IMR-90 (cell line): ENCODE data around the gene GPC6. TPM values are rescaled to one million over a fixed set of nuclear protein-coding genes. Genes with fewer than 3 reads are reported as not detected.

Experiments used
- ATAC-seq: fragments of 200-7000 bp; cut with Tn5 transposase; 2 replicates; pipeline ENCODE4 v1.9.1; 2020; ENCODE audit warnings: low read depth, mild to moderate bottlenecking, moderate library complexity
- BruUV-seq: library from RNA; stranded (reverse); fragments of 400-500 nt; replicated peaks from 2 replicates; lab custom pipeline; 2021; lab: Mats Ljungman, UMichigan
- CTCF ChIA-PET: fragments of 300-600 bp; formaldehyde crosslinking; extraction: SDS; loops from one replicate; lab custom pipeline; 2021; ENCODE audit warnings: antibody characterized with exemption; lab: Yijun Ruan, JAX
- POLR2A ChIA-PET: fragments of 300-600 bp; sonication (Branson Sonifier 250); formaldehyde crosslinking; loops from one replicate; lab custom pipeline; 2022; ENCODE audit warnings: antibody characterized with exemption; ENCODE audit not compliant: unreplicated experiment; lab: Charles Lee
- DNase-seq: peaks from one replicate; pipeline ENCODE4 v3.0.0; 2013
- H2AFZ ChIP-seq: replicated peaks from 2 replicates; pipeline ENCODE3; 2013; ENCODE audit warnings: low read length, mild to moderate bottlenecking; ENCODE audit not compliant: poor library complexity
- H2AK5ac ChIP-seq: 2 replicates; pipeline ENCODE4 v1.6.1; 2013; ENCODE audit warnings: low read depth, low read length, inconsistent platforms
- H2AK9ac ChIP-seq: replicated peaks from 2 replicates; pipeline ENCODE3; 2013; ENCODE audit warnings: mild to moderate bottlenecking, low read depth, low read length, moderate library complexity; ENCODE audit not compliant: poor library complexity
- H2BK120ac ChIP-seq: 2 replicates; pipeline ENCODE4 v1.6.1; 2013; ENCODE audit warnings: low read depth, low read length, inconsistent platforms
- H2BK15ac ChIP-seq: 3 replicates; pipeline ENCODE4 v1.6.1; 2013; ENCODE audit warnings: low read depth, low read length, inconsistent platforms
- H2BK20ac ChIP-seq: 2 replicates; pipeline ENCODE4 v1.6.1; 2013; ENCODE audit warnings: low read depth, mild to moderate bottlenecking, inconsistent platforms, low read length, moderate library complexity
- H2BK5ac ChIP-seq: 2 replicates; pipeline ENCODE4 v1.6.1; 2013; ENCODE audit warnings: mild to moderate bottlenecking, low read depth, low read length, inconsistent platforms; ENCODE audit not compliant: poor library complexity, severe bottlenecking
- H3K14ac ChIP-seq: replicated peaks from 2 replicates; pipeline ENCODE4 v1.6.1; 2013; ENCODE audit warnings: low read depth, low read length, inconsistent platforms
- H3K18ac ChIP-seq: 2 replicates; pipeline ENCODE4 v1.6.1; 2013; ENCODE audit warnings: low read depth, low read length, control low read depth
- H3K23ac ChIP-seq: 2 replicates; pipeline ENCODE4 v1.6.1; 2013; ENCODE audit warnings: low read depth, low read length, inconsistent platforms
- H3K27ac ChIP-seq: 2 replicates; pipeline ENCODE4 v1.5.1; 2013; ENCODE audit warnings: mild to moderate bottlenecking, control low read depth, low read length; ENCODE audit not compliant: insufficient read depth
- H3K27me3 ChIP-seq: 2 replicates; pipeline ENCODE4 v1.6.1; 2013; ENCODE audit warnings: low read length; ENCODE audit not compliant: control insufficient read depth, insufficient read depth
- H3K36me3 ChIP-seq: 2 replicates; pipeline ENCODE4 v1.6.1; 2013; ENCODE audit warnings: low read length, mixed read lengths; ENCODE audit not compliant: control insufficient read depth, insufficient read depth
- H3K4ac ChIP-seq: 2 replicates; pipeline ENCODE4 v1.6.1; 2013; ENCODE audit warnings: low read depth, low read length, inconsistent platforms
- H3K4me1 ChIP-seq: 2 replicates; pipeline ENCODE4 v1.6.1; 2013; ENCODE audit warnings: low read length, mixed read lengths; ENCODE audit not compliant: control insufficient read depth, insufficient read depth
- H3K4me2 ChIP-seq: 2 replicates; pipeline ENCODE4 v1.6.1; 2013; ENCODE audit warnings: low read depth, mild to moderate bottlenecking, control low read depth, low read length, moderate library complexity
- H3K4me3 ChIP-seq: 2 replicates; pipeline ENCODE4 v1.5.1; 2013; ENCODE audit warnings: low read depth, mild to moderate bottlenecking, control low read depth, low read length, moderate library complexity; ENCODE audit not compliant: insufficient read depth
- H3K56ac ChIP-seq: 2 replicates; pipeline ENCODE4 v1.6.1; 2013; ENCODE audit warnings: low read length, inconsistent platforms; ENCODE audit not compliant: insufficient read depth; ENCODE audit errors: extremely low read depth
- H3K79me1 ChIP-seq, 2 experiments: 2 replicates each; pipeline ENCODE4 v1.6.1; 2013; ENCODE audit warnings: low read length in 2 of 2, inconsistent platforms in 1 of 2, low read depth in 1 of 2
- H3K9ac ChIP-seq: 2 replicates; pipeline ENCODE4 v1.6.1; 2013; ENCODE audit warnings: low read depth, low read length, control low read depth
- H3K9me1 ChIP-seq: 2 replicates; pipeline ENCODE4 v1.6.1; 2013; ENCODE audit warnings: low read length, inconsistent platforms; ENCODE audit not compliant: insufficient read depth
- H3K9me3 ChIP-seq: 2 replicates; pipeline ENCODE4 v1.6.1; 2013; ENCODE audit warnings: low read length; ENCODE audit not compliant: control insufficient read depth, insufficient read depth
- H4K20me1 ChIP-seq: 2 replicates; pipeline ENCODE4 v1.6.1; 2013; ENCODE audit warnings: low read length, inconsistent platforms; ENCODE audit not compliant: insufficient read depth
- H4K5ac ChIP-seq: 2 replicates; pipeline ENCODE4 v1.6.1; 2013; ENCODE audit warnings: mild to moderate bottlenecking, low read depth, low read length, control low read depth
- H4K8ac ChIP-seq, 2 experiments: 2 replicates each; pipeline ENCODE4 v1.6.1; 2013; ENCODE audit warnings: low read depth in 2 of 2, low read length in 2 of 2, control low read depth in 1 of 2, inconsistent platforms in 1 of 2
- H4K91ac ChIP-seq: 2 replicates; pipeline ENCODE4 v1.6.1; 2013; ENCODE audit warnings: low read depth, low read length, inconsistent platforms; ENCODE audit not compliant: insufficient read depth
- BHLHE40 ChIP-seq: fragments of 150-350 bp; IDR thresholded peaks from 2 replicates; pipeline ENCODE4 v1.6.1; 2016; ENCODE audit warnings: mild to moderate bottlenecking, low read depth, low read length
- CHD1 ChIP-seq: IDR thresholded peaks from 2 replicates; pipeline ENCODE4 v1.6.1; 2012; ENCODE audit warnings: low read depth, low read length, improper control_type of control experiment
- CTCF ChIP-seq: conservative IDR thresholded peaks from 2 replicates; pipeline ENCODE4 v1.5.1; 2012; ENCODE audit warnings: mild to moderate bottlenecking, low read depth, low read length, improper control_type of control experiment
- FOS ChIP-seq: fragments of 150-350 bp; IDR thresholded peaks from 2 replicates; pipeline ENCODE4 v1.6.1; 2016; ENCODE audit warnings: low read depth, low read length
- MXI1 ChIP-seq: IDR thresholded peaks from 2 replicates; pipeline ENCODE4 v1.6.1; 2012; ENCODE audit warnings: low read depth, mild to moderate bottlenecking, low read length, moderate library complexity, borderline replicate concordance
- RCOR1 ChIP-seq: IDR thresholded peaks from 2 replicates; pipeline ENCODE4 v1.6.1; 2012; ENCODE audit warnings: mild to moderate bottlenecking, low read length, improper control_type of control experiment; ENCODE audit not compliant: insufficient replicate concordance
- SMC3 ChIP-seq: fragments of 150-350 bp; IDR thresholded peaks from 2 replicates; pipeline ENCODE4 v1.6.1; 2016; ENCODE audit warnings: low read depth, mild to moderate bottlenecking, antibody characterized with exemption, low read length, moderate library complexity
- USF2 ChIP-seq: fragments of 150-350 bp; IDR thresholded peaks from 2 replicates; pipeline ENCODE4 v1.6.1; 2017; ENCODE audit warnings: mild to moderate bottlenecking, antibody characterized with exemption, low read length, low read depth
- WGBS, 2 experiments: methylation state at CpG; one replicate each; pipeline versions ENCODE4 v1.1.5 to v1.1.7; 2013; ENCODE audit warnings: missing lambda C conversion rate in 2 of 2; ENCODE audit not compliant: insufficient read length in 1 of 2; ENCODE audit errors: extremely low coverage in 2 of 2; 5-methylcytosine and 5-hydroxymethylcytosine counted together
- dilution Hi-C: fragments of 300-500 bp; cut with HindIII; formaldehyde crosslinking; loops from one replicate; pipeline ENCODE4 v1.14.3; 2018; ENCODE audit warnings: low sequenced_read_pairs; ENCODE audit not compliant: unreplicated experiment
- in situ Hi-C: fragments of 300-500 bp; cut with MboI; formaldehyde crosslinking; loops from 3 replicates; pipeline ENCODE4 v1.14.3; 2019; ENCODE audit warnings: low sequenced_read_pairs, inconsistent platforms, mixed read lengths
- intact Hi-C: fragments of 100-400 bp; cut with micrococcal nuclease; formaldehyde crosslinking; loops from 2 replicates; pipeline ENCODE4 v1.10.0; 2022
- polyA plus RNA-seq, 3 experiments: library from polyadenylated mRNA; depleted of rRNA; stranded (reverse); fragments of >200 nt; gene quantifications; 2 replicates each; pipeline ENCODE4 v1.2.3, GENCODE V29; 2012; ENCODE audit warnings: low replicate concordance in 1 of 3
- total RNA-seq: library from RNA; depleted of rRNA; stranded (reverse); fragments of >200 nt; gene quantifications from 2 replicates; pipeline ENCODE4 v1.2.3, GENCODE V29; 2012
- TF ChIP-seq, protein P1 (sequence below): fragments of 150-350 bp; IDR thresholded peaks from 2 replicates; pipeline ENCODE4 v1.6.1; 2016; ENCODE audit warnings: low read depth, mild to moderate bottlenecking, low read length, moderate library complexity, borderline replicate concordance

GPC6 gene
- total and polyA plus RNA-seq, 2 of the 4 experiments (the other 2 are of a cell fraction): 14.9 to 39.4 TPM

DNA sequence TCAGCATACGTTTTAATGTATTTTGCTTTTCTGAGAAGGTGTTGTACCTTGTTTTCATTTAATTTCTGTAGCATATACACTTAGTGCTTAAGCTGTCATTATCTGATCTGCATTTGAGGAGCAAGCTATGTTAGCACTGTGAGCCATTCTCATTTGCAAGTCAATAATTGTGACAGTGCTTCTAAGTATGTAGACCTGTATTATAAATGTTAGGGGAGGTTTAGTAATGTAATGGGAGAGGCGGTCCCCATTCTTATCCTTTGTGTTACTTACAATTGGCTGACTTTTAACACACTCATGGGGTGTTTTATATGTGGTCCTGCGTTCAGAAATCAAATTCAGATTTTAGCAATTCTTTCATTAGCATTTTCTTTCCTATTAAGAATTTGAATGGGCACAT is 90.2 kb downstream of the GPC6 start:
- H3K27me3 ChIP-seq: no peaks in the 10 kb centered on the region

More for the DNA sequence above, 90.2 kb downstream of the GPC6 start:
- Histone ChIP-seq H3K27ac (no peak overlapping the region), H3K9me3 (no peaks in the 10 kb centered on the region), H4K5ac (no peak overlapping the region), H3K18ac (no peak overlapping the region), H4K8ac (no peak overlapping the region), H2AK9ac (no peak overlapping the region), H3K36me3 (no peaks in the 10 kb centered on the region), H2BK20ac (no peak overlapping the region), H2BK15ac (no peak overlapping the region), H2BK120ac (no peak overlapping the region), H3K4me3 (no peak overlapping the region), H3K9me1 (no peaks in the 10 kb centered on the region), H3K23ac (no peak overlapping the region), H3K9ac (no peak overlapping the region), H2AFZ (no peak overlapping the region), H4K20me1 (no peaks in the 10 kb centered on the region), H3K56ac (no peak overlapping the region), H3K79me1 (no peaks in the 10 kb centered on the region), H3K14ac (no peak overlapping the region), H2AK5ac (no peak overlapping the region), H3K4me1 (no peaks in the 10 kb centered on the region; the same call in 1 of the 2 replicates), H3K4ac (no peak overlapping the region), H3K4me2 (no peak overlapping the region), H2BK5ac (no peak overlapping the region), H4K91ac (no peak overlapping the region)
- no peak for DNase-seq
- TF ChIP-seq CTCF (no peak), SMC3 (no peak), FOS (no peak), USF2 (no peak), CHD1 (no peak), RCOR1 (no peak), BHLHE40 (no peak), MXI1 (no peak)
- TF ChIP-seq, protein P1, sequence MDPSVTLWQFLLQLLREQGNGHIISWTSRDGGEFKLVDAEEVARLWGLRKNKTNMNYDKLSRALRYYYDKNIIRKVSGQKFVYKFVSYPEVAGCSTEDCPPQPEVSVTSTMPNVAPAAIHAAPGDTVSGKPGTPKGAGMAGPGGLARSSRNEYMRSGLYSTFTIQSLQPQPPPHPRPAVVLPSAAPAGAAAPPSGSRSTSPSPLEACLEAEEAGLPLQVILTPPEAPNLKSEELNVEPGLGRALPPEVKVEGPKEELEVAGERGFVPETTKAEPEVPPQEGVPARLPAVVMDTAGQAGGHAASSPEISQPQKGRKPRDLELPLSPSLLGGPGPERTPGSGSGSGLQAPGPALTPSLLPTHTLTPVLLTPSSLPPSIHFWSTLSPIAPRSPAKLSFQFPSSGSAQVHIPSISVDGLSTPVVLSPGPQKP: no peak
- no CpG with 5 or more reads among the region's 3 CpGs for WGBS, 2 experiments
- in situ Hi-C loops (no loop called here), intact Hi-C loops (no loop called here), dilution Hi-C loops (no loop called here)
- ChIA-PET POLR2A (no interaction called here), CTCF (interaction anchor here (0.5 to 0.6 kb wide), 3 partner anchors 46 to 874 kb away, joined by 3 read pairs; no protein-coding TSS in a partner anchor)
- BruUV-seq: no TSS peak
- no peak for ATAC-seq
